ENCODE data around the gene OR10G6.

DNA sequence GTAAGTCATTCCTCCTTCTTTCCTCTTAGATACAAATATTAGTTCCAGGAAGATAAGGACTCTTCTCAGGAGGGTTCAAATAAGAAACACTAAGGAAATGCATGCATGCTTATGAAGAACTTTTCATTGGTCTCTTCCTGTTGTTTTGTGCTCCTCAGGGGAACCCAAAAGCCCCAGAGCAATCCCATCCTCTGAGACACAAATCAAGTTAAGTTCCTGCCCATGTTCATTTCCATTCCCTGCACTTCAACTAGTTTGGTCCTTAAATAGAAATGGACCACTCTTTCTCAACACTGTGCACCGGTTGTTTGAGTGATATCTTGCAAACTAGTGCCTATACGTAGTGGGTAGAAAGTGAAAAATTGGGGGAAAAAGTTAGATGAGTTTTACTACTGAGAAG is 17.7 kb upstream of the OR10G6 start, which contains the start of gene OR10G4:
- TF ChIP-seq, protein P1, sequence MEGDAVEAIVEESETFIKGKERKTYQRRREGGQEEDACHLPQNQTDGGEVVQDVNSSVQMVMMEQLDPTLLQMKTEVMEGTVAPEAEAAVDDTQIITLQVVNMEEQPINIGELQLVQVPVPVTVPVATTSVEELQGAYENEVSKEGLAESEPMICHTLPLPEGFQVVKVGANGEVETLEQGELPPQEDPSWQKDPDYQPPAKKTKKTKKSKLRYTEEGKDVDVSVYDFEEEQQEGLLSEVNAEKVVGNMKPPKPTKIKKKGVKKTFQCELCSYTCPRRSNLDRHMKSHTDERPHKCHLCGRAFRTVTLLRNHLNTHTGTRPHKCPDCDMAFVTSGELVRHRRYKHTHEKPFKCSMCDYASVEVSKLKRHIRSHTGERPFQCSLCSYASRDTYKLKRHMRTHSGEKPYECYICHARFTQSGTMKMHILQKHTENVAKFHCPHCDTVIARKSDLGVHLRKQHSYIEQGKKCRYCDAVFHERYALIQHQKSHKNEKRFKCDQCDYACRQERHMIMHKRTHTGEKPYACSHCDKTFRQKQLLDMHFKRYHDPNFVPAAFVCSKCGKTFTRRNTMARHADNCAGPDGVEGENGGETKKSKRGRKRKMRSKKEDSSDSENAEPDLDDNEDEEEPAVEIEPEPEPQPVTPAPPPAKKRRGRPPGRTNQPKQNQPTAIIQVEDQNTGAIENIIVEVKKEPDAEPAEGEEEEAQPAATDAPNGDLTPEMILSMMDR (IDR thresholded peaks at IDR 0.05): no peak
- TF ChIP-seq POLR2A (IDR thresholded peaks at IDR 0.05): no peak
